Erythroblast (primary cell): Measurements from ENCODE around the gene OR52M1.
"Not testable (repeated sequence)": the region's sequence is repeated elsewhere in the genome, so short reads cannot be mapped to it uniquely, and the experiment has no call there.

Experiments used
- GATA1 ChIP-seq: IDR thresholded peaks from 2 replicates; pipeline ENCODE4 v1.6.1; 2011; ENCODE audit warnings: low read depth, mild to moderate bottlenecking, control low read depth, low read length, moderate library complexity
- POLR2A ChIP-seq: IDR thresholded peaks from 2 replicates; pipeline ENCODE4 v1.6.1; 2011; ENCODE audit warnings: mild to moderate bottlenecking, low read length

GRCh38 chr11:4531686-4532085 is 13.3 kb upstream of the OR52M1 start:
- not testable (repeated sequence) for TF ChIP-seq POLR2A, GATA1
